Panc1 (cell line): ENCODE measurements around the gene ZNF521.

ENCODE experiments used
- SIN3A ChIP-seq: IDR thresholded peaks from 2 replicates; pipeline ENCODE4 v1.6.1; 2012; ENCODE audit warnings: low read depth, mild to moderate bottlenecking, low read length, moderate library complexity, borderline replicate concordance; ENCODE audit not compliant: insufficient read depth
- TCF7L2 ChIP-seq: IDR thresholded peaks from 2 replicates; pipeline ENCODE4 v1.6.1; 2011; ENCODE audit warnings: mild to moderate bottlenecking, low read depth, low read length, inconsistent platforms

DNA sequence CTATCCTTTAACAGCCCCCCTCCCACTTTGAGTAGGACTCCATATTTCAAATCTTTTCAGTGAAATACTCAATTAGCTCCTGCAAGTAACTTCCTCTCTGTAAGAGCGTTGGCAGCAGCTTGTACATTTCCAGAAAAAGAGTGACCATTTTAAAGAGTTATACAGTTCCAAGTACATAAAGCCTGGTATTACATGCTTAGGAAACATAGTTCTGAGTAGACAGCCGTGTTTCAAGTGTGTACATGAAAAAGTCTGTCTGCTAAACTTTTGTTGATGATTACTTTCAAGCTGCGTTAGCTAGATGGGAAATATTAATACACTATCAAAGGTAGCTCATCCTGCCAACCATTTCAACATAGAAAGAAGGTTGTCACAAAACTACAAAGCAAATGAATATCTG is 112.8 kb downstream of the ZNF521 start:
- TF ChIP-seq SIN3A (no peak), TCF7L2 (no peak)
